Hematopoietic multipotent progenitor cell treated with erythropoietin and hydrocortisone succinate and interleukin-3 and kit ligand, for 4 days (in vitro differentiated cells): ENCODE data around the gene VLDLR.
"Not testable (repeated sequence)": the region's sequence is repeated elsewhere in the genome, so short reads cannot be mapped to it uniquely, and the experiment has no call there.

Source experiments
- DNase-seq: peaks from one replicate; pipeline ENCODE4 v3.0.0-alpha.2; 2015

VLDLR gene

GRCh38 chr9:2664174-2665065, 42.8 kb downstream of the VLDLR start:
- peak; percentile 37 for DNase-seq

DNA sequence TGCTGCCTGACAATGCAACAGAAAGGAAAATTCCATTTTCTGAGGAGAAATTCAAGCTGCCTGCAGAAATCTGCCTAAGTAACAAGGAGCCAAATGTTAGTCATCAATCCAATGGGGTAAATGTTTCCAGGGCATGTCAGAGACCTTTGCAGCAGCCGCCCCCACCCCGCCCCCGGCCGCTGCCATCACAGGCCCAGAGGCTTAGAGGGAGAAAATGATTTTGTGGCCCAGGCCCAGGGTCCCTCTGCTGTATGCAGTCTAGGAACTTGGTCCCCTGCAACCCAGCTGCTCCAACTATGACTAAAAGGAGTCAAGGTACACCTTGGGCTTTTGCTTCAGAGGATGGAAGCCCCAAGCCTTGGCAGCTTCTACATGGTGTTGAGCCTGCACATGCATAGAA, 45.0 kb downstream of the VLDLR start:
- DNase-seq = no peak

GRCh38 chr9:2673161-2673560, 51.6 kb downstream of the VLDLR start:
- no peak for DNase-seq

GRCh38 chr9:2674141-2674824, 52.7 kb downstream of the VLDLR start:
- DNase-seq = no peak

DNA sequence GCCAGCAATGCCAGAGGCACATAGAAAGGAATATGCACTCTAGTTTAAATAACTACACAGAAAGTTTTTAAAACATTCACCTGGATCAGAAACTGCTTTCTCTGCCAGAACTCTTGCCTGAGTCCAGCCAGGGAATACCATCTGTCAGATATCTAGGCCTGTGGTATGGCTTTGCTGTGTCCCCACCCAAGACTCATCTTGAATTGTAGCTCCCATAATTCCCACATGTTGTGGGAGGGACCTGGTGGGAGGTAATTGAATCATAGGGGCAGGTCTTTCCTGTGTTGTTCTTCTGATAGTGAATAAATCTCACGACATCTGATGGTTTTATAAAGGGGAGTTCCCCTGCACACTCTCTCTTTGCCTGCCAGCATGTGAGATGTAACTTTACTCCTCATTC, 54.2 kb downstream of the VLDLR start:
- DNase-seq = no peak

DNA sequence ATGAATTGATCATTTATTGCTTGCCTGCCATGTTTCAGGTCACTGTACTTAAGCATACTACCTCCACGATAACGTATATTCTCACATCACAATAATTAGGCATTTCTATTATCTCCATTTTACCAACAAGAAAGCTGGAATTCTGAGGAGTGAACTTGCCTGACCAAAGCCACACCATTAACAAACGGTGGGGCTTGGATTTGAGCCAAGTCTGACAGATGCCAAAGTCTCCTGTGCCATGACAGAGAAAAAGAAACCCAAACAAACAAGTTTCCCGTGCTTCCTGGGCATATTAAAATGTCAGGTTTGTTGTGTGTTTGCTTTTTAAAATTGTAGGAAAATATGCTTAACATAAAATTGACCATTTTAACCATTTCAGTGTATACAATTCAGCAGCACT, 54.9 kb downstream of the VLDLR start:
- no peak for DNase-seq

- no peak for DNase-seq
These were observed 56.6 kb downstream of the VLDLR start for GRCh38 chr9:2677915-2678889.

GRCh38 chr9:2679011-2679410, 57.4 kb downstream of the VLDLR start:
- no peak for DNase-seq

GRCh38 chr9:2681981-2682380, 60.4 kb downstream of the VLDLR start:
- DNase-seq = no peak

- no peak for DNase-seq
These were observed 65.3 kb downstream of the VLDLR start for GRCh38 chr9:2686911-2687310.

GRCh38 chr9:2688636-2689035, 67.0 kb downstream of the VLDLR start:
- DNase-seq = no peak

DNA sequence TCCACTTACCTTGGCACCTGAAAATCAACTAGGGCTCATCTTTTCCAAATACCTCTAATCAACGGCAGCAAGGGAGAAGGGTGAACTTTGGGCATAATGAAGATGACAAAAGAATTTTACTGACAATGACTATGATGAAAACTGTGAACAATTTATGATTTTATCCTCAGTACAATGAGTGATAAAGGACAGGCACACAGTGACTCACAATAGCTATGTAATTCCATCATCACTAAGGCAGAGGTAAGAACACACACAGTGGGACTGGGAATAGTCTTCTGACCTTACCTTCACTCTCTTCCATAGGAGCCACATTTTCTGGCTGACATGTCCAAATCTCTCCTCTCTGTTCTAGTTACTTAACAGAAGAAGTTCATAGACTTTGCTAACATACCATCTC, 69.6 kb downstream of the VLDLR start:
- DNase-seq = no peak

DNA sequence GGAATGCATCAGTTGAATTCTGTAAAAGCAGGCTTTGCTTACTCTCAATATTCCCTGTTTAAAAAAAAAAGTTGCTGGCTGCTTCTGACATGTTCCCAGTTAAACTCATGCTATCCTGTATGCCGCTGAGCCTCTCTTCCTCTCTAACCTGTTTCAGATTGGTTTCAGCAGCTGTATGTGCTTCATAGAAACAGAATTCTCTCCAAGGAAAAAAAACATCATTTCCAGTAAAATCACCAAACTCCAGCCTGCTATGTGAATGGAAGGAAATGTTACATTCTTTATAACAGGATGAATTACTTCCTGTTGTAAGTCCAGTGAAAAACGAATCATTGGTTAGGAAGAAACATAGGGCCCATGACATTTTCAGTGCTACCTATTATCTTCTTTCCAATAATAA, 70.0 kb downstream of the VLDLR start:
- DNase-seq = no peak

- DNase-seq = no peak
These were observed 71.5 kb downstream of the VLDLR start for GRCh38 chr9:2693056-2693455.

GRCh38 chr9:2697492-2697891, 75.9 kb downstream of the VLDLR start:
- DNase-seq = no peak

- no peak for DNase-seq
These were observed 78.8 kb downstream of the VLDLR start for GRCh38 chr9:2700398-2700797.

GRCh38 chr9:2700909-2701550, 79.4 kb downstream of the VLDLR start:
- DNase-seq = no peak

DNA sequence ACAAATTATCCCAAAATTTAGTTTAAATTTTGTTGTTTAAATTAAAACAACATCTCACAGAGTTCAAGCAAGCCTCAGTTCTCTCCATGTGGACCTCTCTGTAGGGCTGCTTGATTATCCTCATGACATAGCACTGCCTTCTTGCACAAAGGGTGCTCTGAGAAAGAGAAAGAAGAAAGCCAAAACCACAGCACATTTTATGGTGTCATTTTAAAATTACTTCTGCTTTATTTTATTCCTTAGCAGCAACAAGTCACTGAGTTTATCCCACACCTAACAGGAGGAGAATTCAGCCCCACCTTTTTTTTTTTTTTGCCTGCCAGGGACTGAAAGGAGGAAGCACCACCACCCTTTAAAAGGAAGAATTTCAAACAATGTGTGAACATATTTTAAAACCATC, 82.9 kb downstream of the VLDLR start:
- DNase-seq = peak; percentile 71

DNA sequence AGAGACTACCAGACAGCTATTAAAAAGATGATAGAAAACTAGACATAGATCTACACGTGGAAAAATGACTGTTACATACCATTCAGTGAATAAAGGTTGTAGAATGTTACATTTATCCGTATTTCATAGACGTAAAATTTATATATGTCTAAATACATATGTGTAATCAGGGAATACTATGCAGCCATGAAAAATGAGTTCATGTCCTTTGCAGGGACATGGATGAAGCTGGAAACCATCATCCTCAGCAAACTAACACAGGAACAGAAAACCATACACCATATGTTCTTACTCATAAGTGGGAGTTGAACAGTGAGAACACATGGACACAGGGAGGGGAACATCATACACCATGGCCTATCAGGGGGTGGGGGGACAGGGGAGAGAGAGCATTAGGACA, 85.7 kb downstream of the VLDLR start:
- not testable (repeated sequence) for DNase-seq
